ENCODE data around the gene GAS2L1. TPM values are rescaled to one million over a fixed set of nuclear protein-coding genes. Genes with fewer than 3 reads are reported as not detected.
"Not testable (repeated sequence)": the region's sequence is repeated elsewhere in the genome, so short reads cannot be mapped to it uniquely, and the experiment has no call there.

GAS2L1 gene
- total RNA-seq, 4 donors from 2014 or later: 58.0 to 75.0 (median 67.8) TPM

- TF ChIP-seq CTCF (IDR thresholded peaks at IDR 0.05) (no peak), POLR2A (IDR thresholded peaks at IDR 0.05) (no peak)
- intact Hi-C loops (cut with DNase I; ENCODE audit: low total_unique reads): no loop called here
- no peak for DNase-seq (ENCODE audit: low spot score in 2 of 2)
- H3K4me3 ChIP-seq (ENCODE audit: low read depth, poor library complexity, severe bottlenecking): no peak overlapping the region
- 92 to 93% methylated on average over 9 of the region's 9 CpGs for WGBS, 2 donors
These were observed 46.3 kb downstream of the GAS2L1 start for GRCh38 chr22:29352778-29353177.

- TF ChIP-seq POLR2A (IDR thresholded peaks at IDR 0.05) (no peak), CTCF (IDR thresholded peaks at IDR 0.05) (no peak)
- no peak for DNase-seq (ENCODE audit: low spot score in 2 of 2)
- intact Hi-C loops (cut with DNase I; ENCODE audit: low total_unique reads): no loop called here
- no peak overlapping the region for H3K4me3 ChIP-seq (ENCODE audit: low read depth, poor library complexity, severe bottlenecking)
- 91 to 94% methylated on average over 11 of the region's 11 CpGs for WGBS, 2 donors
These were observed 46.8 kb downstream of the GAS2L1 start for GRCh38 chr22:29353286-29353685.

DNA sequence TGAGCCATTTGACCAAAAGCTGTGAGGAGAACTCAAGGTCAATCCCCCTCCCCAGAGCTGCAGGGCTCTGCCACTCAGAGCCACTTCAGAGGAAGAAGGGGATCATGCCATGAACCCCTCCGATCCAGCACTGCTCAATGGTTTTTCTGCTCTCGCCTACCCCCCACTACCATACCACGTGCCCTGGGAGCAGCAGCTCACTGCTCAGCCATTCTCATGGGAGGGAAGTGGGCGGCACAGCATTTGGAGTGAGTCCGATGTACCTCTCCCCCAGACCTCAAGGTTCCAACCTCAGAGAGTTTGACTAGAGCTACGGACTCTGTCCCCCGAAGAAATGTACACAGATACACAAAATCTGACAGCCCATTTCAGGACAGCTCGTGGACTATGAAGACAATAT lies 47.4 kb downstream of the GAS2L1 start:
- no peak overlapping the region for H3K4me3 ChIP-seq (ENCODE audit: low read depth, poor library complexity, severe bottlenecking)
- no peak for DNase-seq (ENCODE audit: low spot score in 2 of 2)
- TF ChIP-seq POLR2A (IDR thresholded peaks at IDR 0.05) (no peak), CTCF (IDR thresholded peaks at IDR 0.05) (no peak)
- 95 to 98% methylated on average over 8 of the region's 8 CpGs for WGBS, 2 donors
- intact Hi-C loops (cut with DNase I; ENCODE audit: low total_unique reads): no loop called here

DNA sequence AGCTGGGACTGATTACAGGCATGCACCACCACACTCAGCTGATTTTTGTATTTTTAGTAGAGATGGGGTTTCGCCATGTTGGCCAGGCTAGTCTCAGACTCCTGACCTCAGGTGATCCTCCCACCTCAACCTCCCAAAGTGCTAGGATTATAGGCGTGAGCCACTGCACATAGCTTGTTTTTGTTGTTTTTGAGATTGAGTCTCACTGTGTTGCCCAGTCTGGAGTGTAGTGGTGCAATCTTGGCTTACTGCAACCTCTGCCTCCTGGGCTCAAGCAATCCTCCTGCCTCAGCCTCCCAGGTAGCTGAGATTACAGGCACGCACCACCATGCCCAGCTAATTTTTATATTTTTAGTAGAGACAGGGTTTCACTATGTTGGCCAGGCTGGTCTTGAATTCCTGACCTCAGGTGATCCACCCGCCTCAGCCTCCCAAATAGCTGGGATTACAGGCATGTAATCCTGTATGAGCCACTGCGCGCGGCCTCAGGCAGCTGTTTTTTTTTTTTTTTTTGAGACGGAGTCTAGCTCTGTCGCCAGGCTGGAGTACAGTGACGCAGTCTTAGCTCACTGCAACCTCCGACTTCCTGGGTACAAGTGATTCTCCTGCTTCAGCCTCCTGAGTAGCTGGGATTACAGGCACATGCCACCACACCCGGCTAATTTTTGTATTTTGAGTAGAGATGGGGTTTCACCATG lies 50.9 kb downstream of the GAS2L1 start:
- 92 to 96% methylated on average over 12 of the region's 12 CpGs for WGBS, 2 donors
- intact Hi-C loops (cut with DNase I; ENCODE audit: low total_unique reads); DNase-seq (ENCODE audit: low spot score in 2 of 2); H3K4me3 ChIP-seq (ENCODE audit: low read depth, poor library complexity, severe bottlenecking): not testable (repeated sequence)

DNA sequence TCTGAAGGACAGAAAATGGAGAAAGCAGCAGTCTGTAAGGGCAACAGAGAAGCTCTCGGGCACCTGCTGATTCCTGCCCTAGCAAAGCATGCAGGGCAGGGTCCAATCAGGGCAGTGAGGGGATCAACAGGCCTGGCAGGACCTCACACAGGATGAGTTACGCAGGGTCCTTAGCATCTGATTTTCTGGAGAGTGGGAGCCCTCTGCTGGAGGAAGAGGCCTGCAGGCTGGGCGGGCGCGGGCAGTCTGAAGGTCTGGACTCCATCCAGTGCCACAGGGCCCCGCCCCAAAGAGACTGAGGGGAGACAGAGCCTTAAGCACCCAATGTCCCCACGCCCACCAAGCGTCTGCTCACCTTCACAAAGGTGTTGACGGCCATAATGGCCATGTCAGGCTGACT lies 53.0 kb downstream of the GAS2L1 start:
- no peak for DNase-seq (ENCODE audit: low spot score in 2 of 2)
- no peak for TF ChIP-seq POLR2A (IDR thresholded peaks at IDR 0.05)
- no peak for TF ChIP-seq CTCF (IDR thresholded peaks at IDR 0.05)
- intact Hi-C loops (cut with DNase I; ENCODE audit: low total_unique reads): no loop called here
- 31 to 44% methylated on average over 9 of the region's 9 CpGs for WGBS, 2 donors
- H3K4me3 ChIP-seq (ENCODE audit: low read depth, poor library complexity, severe bottlenecking): no peak overlapping the region

Small RNAs within 50 kb of the gene (microRNA-seq; reads per million reads assigned to microRNA genes)
- 14.9 to 24.3 reads per million in 2 donors for gene MIR3653 (ENCODE audit: borderline number of aligned reads in 1 of 2, borderline replicate concordance in 2 of 2)

Other genes starting within 250 kb of the GAS2L1 start
- under 1 TPM in 1 of 4 donors, not detected in 3; 0.52 TPM for gene C22orf31, start 244.8 kb upstream of the GAS2L1 start, total RNA-seq
- gene KREMEN1, start 233.6 kb upstream of the GAS2L1 start, total RNA-seq: 10 to 100 TPM; 28.8 to 52.0 (median 48.0) TPM
- 1 to 10 TPM; 2.8 to 4.8 (median 3.6) TPM for gene EMID1, start 100.8 kb upstream of the GAS2L1 start, total RNA-seq
- gene RHBDD3, start 38.7 kb upstream of the GAS2L1 start, total RNA-seq: 10 to 100 TPM in 3 of 4 donors, 1 to 10 TPM in 1; 8.9 to 24.1 (median 20.5) TPM
- 100 to 1,000 TPM; 128 to 169 (median 149) TPM for gene EWSR1, start 38.4 kb upstream of the GAS2L1 start, total RNA-seq
- 1 to 10 TPM in 2 of 4 donors, under 1 TPM in 2; 0.17 to 2.9 (median 0.80) TPM for gene RASL10A, start 9.0 kb downstream of the GAS2L1 start, total RNA-seq
- gene AP1B1, start 81.9 kb downstream of the GAS2L1 start, total RNA-seq: 10 to 100 TPM; 65.4 to 95.5 (median 79.0) TPM
- gene RFPL1, start 131.9 kb downstream of the GAS2L1 start, total RNA-seq: not detected
- gene NEFH, start 173.6 kb downstream of the GAS2L1 start, total RNA-seq: 1 to 10 TPM in 1 of 4 donors, under 1 TPM in 3; 0.23 to 3.0 (median 0.53) TPM
- 10 to 100 TPM; 14.2 to 30.5 (median 23.3) TPM for gene THOC5, start 247.1 kb downstream of the GAS2L1 start, total RNA-seq